Natural killer cell (primary cell): ENCODE data around the gene ODR4. TPM values are rescaled to one million over a fixed set of nuclear protein-coding genes. Genes with fewer than 3 reads are reported as not detected.

Source experiments
- ATAC-seq, 3 donors: fragments of 150-1000 bp in 2 of 3; fragments of 200-7000 bp in 1 of 3; cut with Tn5 transposase; 1 replicate in 1 of 3; 2 replicates in 2 of 3; pipeline ENCODE4 v1.10.0; 2021; ENCODE audit warnings: mild to moderate bottlenecking in 2 of 3, moderate library complexity in 2 of 3
- DNase-seq, 2 donors: peaks; one replicate each; pipeline versions ENCODE4 v3.0.0 to v3.0.0-alpha.2; 2013 to 2021; ENCODE audit warnings: mixed read lengths in 1 of 2
- H3K27ac ChIP-seq: one replicate; pipeline ENCODE4 v1.5.1; 2013; ENCODE audit warnings: mild to moderate bottlenecking, low read length
- H3K27me3 ChIP-seq: one replicate; pipeline ENCODE4 v1.6.1; 2013; ENCODE audit warnings: low read length; ENCODE audit not compliant: control insufficient read depth, insufficient read depth
- H3K36me3 ChIP-seq: one replicate; pipeline ENCODE4 v1.6.1; 2013; ENCODE audit warnings: low read length; ENCODE audit not compliant: control insufficient read depth, insufficient read depth
- H3K4me1 ChIP-seq: one replicate; pipeline ENCODE4 v1.6.1; 2013; ENCODE audit warnings: low read length; ENCODE audit not compliant: control insufficient read depth, insufficient read depth
- H3K4me3 ChIP-seq: one replicate; pipeline ENCODE4 v1.5.1; 2013; ENCODE audit warnings: low read length
- H3K9me3 ChIP-seq: one replicate; pipeline ENCODE4 v1.6.1; 2013; ENCODE audit warnings: low read length; ENCODE audit not compliant: control insufficient read depth, insufficient read depth
- H3K27ac Mint-ChIP-seq, 2 donors: one replicate each; pipeline ENCODE4 v1.8.0; 2022; ENCODE audit warnings: mild to moderate bottlenecking in 2 of 2, mixed read lengths in 2 of 2, moderate library complexity in 1 of 2
- H3K27me3 Mint-ChIP-seq, 2 donors: one replicate each; pipeline ENCODE4 v1.8.0; 2022; ENCODE audit warnings: low read depth in 2 of 2, mixed read lengths in 2 of 2
- H3K36me3 Mint-ChIP-seq: one replicate; pipeline ENCODE4 v1.8.0; 2022; ENCODE audit warnings: mixed read lengths
- H3K4me1 Mint-ChIP-seq, 2 donors: one replicate each; pipeline ENCODE4 v1.8.0; 2022; ENCODE audit warnings: mixed read lengths in 2 of 2
- H3K4me3 Mint-ChIP-seq: one replicate; pipeline ENCODE4 v1.8.0; 2022; ENCODE audit warnings: mild to moderate bottlenecking, moderate library complexity, mixed read lengths
- H3K9me3 Mint-ChIP-seq, 2 donors: one replicate each; pipeline ENCODE4 v1.8.0; 2022; ENCODE audit warnings: mixed read lengths in 2 of 2
- WGBS: methylation state at CpG from one replicate; pipeline ENCODE4 v1.1.7; 2013; ENCODE audit warnings: missing lambda C conversion rate; ENCODE audit not compliant: insufficient coverage; 5-methylcytosine and 5-hydroxymethylcytosine counted together
- intact Hi-C: fragments of 100-400 bp; cut with micrococcal nuclease; formaldehyde crosslinking; loops from one replicate; pipeline ENCODE4 v1.14.2; 2022
- total RNA-seq, 4 donors: library from RNA; stranded (reverse); fragments of 120-200 nt in 1 of 4; gene quantifications; one replicate each; pipeline versions ENCODE4 v1.2.3 to v1.2.4, GENCODE V29; 2013 to 2022
- TF ChIP-seq, protein P1 (sequence below): fragments of 200-600 bp; IDR thresholded peaks from one replicate; pipeline ENCODE4 v1.8.0; 2022; ENCODE audit warnings: antibody characterized with exemption

The ODR4 gene
- total RNA-seq, 3 donors from 2014 or later (not counting 1 experiment from before 2014, with no cell fraction given) = 20.3 to 24.4 (median 21.0) TPM

DNA sequence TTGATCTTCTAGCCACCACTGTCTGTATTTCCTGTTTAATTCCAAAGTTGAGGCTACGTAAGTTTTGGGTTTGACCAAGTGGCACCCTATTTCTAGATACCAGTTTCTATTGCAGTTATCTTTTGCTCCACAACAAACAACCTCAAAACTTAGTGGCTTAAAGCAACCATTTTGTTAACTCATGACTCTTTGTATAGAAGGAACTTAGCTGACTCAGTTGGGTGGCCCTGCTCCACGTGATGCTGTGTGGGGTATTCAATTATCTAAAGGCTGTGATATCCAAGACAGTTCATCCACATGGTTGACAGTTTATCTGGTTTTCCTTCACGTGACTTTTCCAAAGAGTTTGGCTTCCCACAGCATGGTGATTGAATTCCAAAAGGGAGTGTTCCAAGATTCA, 50.5 kb downstream of the ODR4 start:
- H3K9me3 ChIP-seq = no peaks in the 10 kb centered on the region
- Mint-ChIP-seq H3K4me3 (no peak overlapping the region), H3K36me3 (no peaks in the 10 kb centered on the region), H3K27me3 (no peaks in the 10 kb centered on the region), H3K9me3 (no peaks in the 10 kb centered on the region), H3K27ac (no peak overlapping the region), H3K4me1 (no peaks in the 10 kb centered on the region)
- H3K4me3 ChIP-seq = no peak overlapping the region
- TF ChIP-seq, protein P1, sequence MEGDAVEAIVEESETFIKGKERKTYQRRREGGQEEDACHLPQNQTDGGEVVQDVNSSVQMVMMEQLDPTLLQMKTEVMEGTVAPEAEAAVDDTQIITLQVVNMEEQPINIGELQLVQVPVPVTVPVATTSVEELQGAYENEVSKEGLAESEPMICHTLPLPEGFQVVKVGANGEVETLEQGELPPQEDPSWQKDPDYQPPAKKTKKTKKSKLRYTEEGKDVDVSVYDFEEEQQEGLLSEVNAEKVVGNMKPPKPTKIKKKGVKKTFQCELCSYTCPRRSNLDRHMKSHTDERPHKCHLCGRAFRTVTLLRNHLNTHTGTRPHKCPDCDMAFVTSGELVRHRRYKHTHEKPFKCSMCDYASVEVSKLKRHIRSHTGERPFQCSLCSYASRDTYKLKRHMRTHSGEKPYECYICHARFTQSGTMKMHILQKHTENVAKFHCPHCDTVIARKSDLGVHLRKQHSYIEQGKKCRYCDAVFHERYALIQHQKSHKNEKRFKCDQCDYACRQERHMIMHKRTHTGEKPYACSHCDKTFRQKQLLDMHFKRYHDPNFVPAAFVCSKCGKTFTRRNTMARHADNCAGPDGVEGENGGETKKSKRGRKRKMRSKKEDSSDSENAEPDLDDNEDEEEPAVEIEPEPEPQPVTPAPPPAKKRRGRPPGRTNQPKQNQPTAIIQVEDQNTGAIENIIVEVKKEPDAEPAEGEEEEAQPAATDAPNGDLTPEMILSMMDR = no peak
- no peak for DNase-seq
- no peaks in the 10 kb centered on the region for H3K36me3 ChIP-seq
- no peaks in the 10 kb centered on the region for H3K4me1 ChIP-seq
- no peaks in the 10 kb centered on the region for H3K27me3 ChIP-seq
- H3K27ac ChIP-seq = no peak overlapping the region
- intact Hi-C loops = no loop called here
- ATAC-seq = no peak
- WGBS = 98% methylated on average over 3 of the region's 3 CpGs

DNA sequence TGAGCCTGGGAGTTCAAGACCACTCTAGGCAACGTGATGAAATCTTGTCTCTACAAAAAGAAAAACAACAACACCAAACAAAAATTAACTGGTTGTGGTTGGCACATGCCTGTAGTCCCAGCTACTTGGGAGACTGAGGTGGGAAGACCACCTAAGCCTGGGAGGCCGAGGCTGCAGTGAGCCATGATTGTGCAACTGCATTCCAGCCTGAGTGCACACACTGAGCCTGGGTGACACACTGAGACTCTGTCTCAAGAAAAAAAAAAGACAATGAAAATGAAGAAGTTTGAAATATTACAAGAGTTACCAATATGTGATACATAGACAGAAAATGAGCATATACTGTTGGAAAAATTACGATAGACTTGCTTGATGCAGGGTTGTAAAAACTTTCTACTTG, 53.4 kb downstream of the ODR4 start:
- Histone ChIP-seq H3K27me3 (no peaks in the 10 kb centered on the region), H3K4me3 (no peak overlapping the region), H3K9me3 (no peaks in the 10 kb centered on the region), H3K4me1 (no peaks in the 10 kb centered on the region), H3K27ac (no peak overlapping the region), H3K36me3 (no peaks in the 10 kb centered on the region)
- Mint-ChIP-seq H3K4me1 (no peaks in the 10 kb centered on the region), H3K36me3 (no peaks in the 10 kb centered on the region), H3K4me3 (no peak overlapping the region), H3K27me3 (no peaks in the 10 kb centered on the region), H3K27ac (no peak overlapping the region), H3K9me3 (no peaks in the 10 kb centered on the region)
- no peak for DNase-seq
- 82% methylated on average over 2 of the region's 3 CpGs for WGBS
- ATAC-seq = no peak
- TF ChIP-seq, protein P1 = no peak
- intact Hi-C loops = no loop called here

DNA sequence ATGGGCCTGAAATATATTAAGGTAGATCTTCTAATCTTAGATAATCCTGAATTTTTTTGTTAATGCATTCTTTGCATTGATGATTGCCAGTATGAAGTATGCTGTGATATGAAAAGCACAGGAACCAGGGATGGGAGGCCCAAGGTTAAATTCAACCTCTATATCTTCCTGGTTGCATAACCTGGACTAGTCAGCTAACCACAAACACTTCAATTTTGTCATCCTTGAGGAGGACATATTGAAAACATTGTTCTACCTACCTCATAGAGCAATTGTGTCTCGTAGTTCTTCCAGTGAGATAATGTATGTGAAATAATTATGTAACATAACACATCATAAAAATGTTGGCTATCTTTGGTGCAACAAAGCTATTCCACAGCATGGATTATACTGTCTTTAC, 59.7 kb downstream of the ODR4 start:
- Mint-ChIP-seq H3K36me3 (no peaks in the 10 kb centered on the region), H3K27ac (no peak overlapping the region), H3K4me1 (no peaks in the 10 kb centered on the region), H3K27me3 (no peaks in the 10 kb centered on the region), H3K4me3 (no peak overlapping the region), H3K9me3 (no peaks in the 10 kb centered on the region)
- ATAC-seq = no peak
- intact Hi-C loops = no loop called here
- no peak overlapping the region for H3K4me3 ChIP-seq
- WGBS = no CpG with 5 or more reads among the region's 1 CpG
- H3K27me3 ChIP-seq = no peaks in the 10 kb centered on the region
- no peak for DNase-seq
- H3K4me1 ChIP-seq = no peaks in the 10 kb centered on the region
- no peaks in the 10 kb centered on the region for H3K36me3 ChIP-seq
- H3K9me3 ChIP-seq = no peaks in the 10 kb centered on the region
- no peak overlapping the region for H3K27ac ChIP-seq
- TF ChIP-seq, protein P1 = no peak

DNA sequence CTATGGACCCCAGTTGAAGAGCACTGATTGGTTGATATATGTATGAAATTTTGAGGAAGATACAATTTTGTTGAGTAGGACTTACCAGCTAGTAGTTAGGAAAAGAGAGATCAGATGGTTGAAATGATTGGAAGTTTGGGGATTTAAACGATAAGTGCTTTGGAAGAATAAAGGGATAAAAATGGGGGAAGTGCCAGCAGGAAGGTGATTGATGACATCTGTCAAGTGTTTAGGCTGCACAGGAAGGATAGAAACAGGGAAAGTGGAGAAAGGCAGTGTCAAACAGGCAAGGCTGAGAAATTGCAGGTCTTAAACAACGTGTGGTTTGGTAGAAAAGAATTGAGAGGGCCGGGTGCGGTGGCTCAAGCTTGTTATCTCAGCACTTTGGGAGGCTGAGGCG, 62.9 kb downstream of the ODR4 start:
- intact Hi-C loops = no loop called here
- Histone ChIP-seq H3K36me3 (no peaks in the 10 kb centered on the region), H3K4me1 (no peaks in the 10 kb centered on the region), H3K4me3 (no peak overlapping the region), H3K27me3 (no peaks in the 10 kb centered on the region), H3K27ac (no peak overlapping the region), H3K9me3 (no peaks in the 10 kb centered on the region)
- Mint-ChIP-seq H3K27ac (no peak overlapping the region), H3K4me1 (no peaks in the 10 kb centered on the region), H3K4me3 (no peak overlapping the region), H3K27me3 (no peaks in the 10 kb centered on the region), H3K9me3 (no peaks in the 10 kb centered on the region), H3K36me3 (no peaks in the 10 kb centered on the region)
- whole genome bisulfite sequencing = 90% methylated on average over 5 of the region's 5 CpGs
- TF ChIP-seq, protein P1 = no peak
- no peak for ATAC-seq
- no peak for DNase-seq
